Muscle of arm (tissue), 12 donors: ENCODE data around the gene MMS19. TPM values are rescaled to one million over a fixed set of nuclear protein-coding genes. Genes with fewer than 3 reads are reported as not detected.
A peak's percentile ranks its signal among the peaks of the same experiment; 100 is the strongest.

Source experiments
- DNase-seq: peaks from one replicate; pipeline ENCODE4 v3.0.0-alpha.2; 2013
- polyA plus RNA-seq, 12 donors: library from polyadenylated mRNA; unstranded; fragments of 120-200 nt; gene quantifications; one replicate each; pipeline ENCODE4 v1.2.1, GENCODE V29; 2013; ENCODE audit not compliant: insufficient read length in 12 of 12

Gene MMS19
- polyA plus RNA-seq, 12 donors: 41.0 to 81.2 (median 62.2) TPM; not detected in 1

GRCh38 chr10:97468162-97468561, 30.1 kb downstream of the MMS19 start:
- no peak for DNase-seq

GRCh38 chr10:97466755-97467154, 31.5 kb downstream of the MMS19 start:
- DNase-seq: no peak

GRCh38 chr10:97465982-97466381, 32.2 kb downstream of the MMS19 start:
- DNase-seq: no peak

- no peak for DNase-seq
These were observed 34.0 kb downstream of the MMS19 start for GRCh38 chr10:97464226-97464625.

GRCh38 chr10:97463363-97464132, 34.7 kb downstream of the MMS19 start:
- peak; percentile 38 for DNase-seq

GRCh38 chr10:97462309-97462708, 35.9 kb downstream of the MMS19 start:
- no peak for DNase-seq

GRCh38 chr10:97459933-97460332, 38.3 kb downstream of the MMS19 start:
- no peak for DNase-seq

- DNase-seq: no peak
These were observed 39.1 kb downstream of the MMS19 start for GRCh38 chr10:97459111-97459510.

- no peak for DNase-seq
These were observed 41.5 kb downstream of the MMS19 start for GRCh38 chr10:97456686-97457065.

GRCh38 chr10:97456034-97456685, 42.1 kb downstream of the MMS19 start:
- DNase-seq: no peak

- no peak for DNase-seq
These were observed 43.7 kb downstream of the MMS19 start for GRCh38 chr10:97454330-97455036.

GRCh38 chr10:97452352-97452751, 45.9 kb downstream of the MMS19 start:
- no peak for DNase-seq

- no peak for DNase-seq
These were observed 46.6 kb downstream of the MMS19 start for GRCh38 chr10:97451605-97452004.

GRCh38 chr10:97450828-97451227, 47.4 kb downstream of the MMS19 start:
- DNase-seq: no peak

- peak; percentile 95 for DNase-seq
These were observed 52.2 kb downstream of the MMS19 start, which contains the start of the genes EXOSC1 and ZDHHC16 for GRCh38 chr10:97445722-97446639. EXOSC1 (minus strand) TSS chr10:97446006; CDS start chr10:97445985, 21 bp downstream. ZDHHC16 (plus strand) TSS chr10:97446175; CDS start chr10:97451676, 5,501 bp downstream.

- no peak for DNase-seq
These were observed 52.9 kb downstream of the MMS19 start for GRCh38 chr10:97445357-97445721.

- no peak for DNase-seq
These were observed 54.0 kb downstream of the MMS19 start for GRCh38 chr10:97444212-97444611.

- no peak for DNase-seq
These were observed 55.9 kb downstream of the MMS19 start for GRCh38 chr10:97442277-97442676.

- DNase-seq: no peak
These were observed 63.0 kb downstream of the MMS19 start for GRCh38 chr10:97435211-97435610.

- DNase-seq: no peak
These were observed 63.7 kb downstream of the MMS19 start for GRCh38 chr10:97434557-97434956.

GRCh38 chr10:97434055-97434454, 64.2 kb downstream of the MMS19 start:
- DNase-seq: no peak

GRCh38 chr10:97428572-97428981, 69.6 kb downstream of the MMS19 start:
- no peak for DNase-seq
